Measurements from ENCODE around the gene NTSR1.

NTSR1 gene

GRCh38 chr20:62802026-62802712 is 93.5 kb downstream of the NTSR1 start:
- DNase-seq (ENCODE audit: low read depth in 3 of 3), result no peak

GRCh38 chr20:62804021-62804626 is 95.5 kb downstream of the NTSR1 start:
- no peak for DNase-seq (ENCODE audit: low read depth in 3 of 3)

- DNase-seq (ENCODE audit: low read depth in 3 of 3), result peak; percentile 36 to 66 (median 53)
Observed at GRCh38 chr20:62804627-62805154, 96.1 kb downstream of the NTSR1 start, which contains the start of gene OGFR. Gene OGFR, plus strand, starts transcription at chr20:62804835. Its CDS starts 25 bp downstream, at chr20:62804860.

- peak in 1 of 3 experiments; percentile 31 for DNase-seq (ENCODE audit: low read depth in 3 of 3)
Observed at GRCh38 chr20:62805155-62805710, 96.6 kb downstream of the NTSR1 start.

GRCh38 chr20:62805711-62806382 is 97.2 kb downstream of the NTSR1 start:
- DNase-seq (ENCODE audit: low read depth in 3 of 3), result no peak

GRCh38 chr20:62806383-62807050 is 97.9 kb downstream of the NTSR1 start:
- DNase-seq (ENCODE audit: low read depth in 3 of 3), result no peak

GRCh38 chr20:62807444-62808210 is 99.0 kb downstream of the NTSR1 start:
- DNase-seq (ENCODE audit: low read depth in 3 of 3), result no peak

- DNase-seq (ENCODE audit: low read depth in 3 of 3), result peak; percentile 49 to 70 (median 60)
Observed at GRCh38 chr20:62808211-62808865, 99.7 kb downstream of the NTSR1 start.

- no peak for DNase-seq (ENCODE audit: low read depth in 3 of 3)
Observed at GRCh38 chr20:62809530-62810428, 101.1 kb downstream of the NTSR1 start.

- no peak for DNase-seq (ENCODE audit: low read depth in 3 of 3)
Observed at GRCh38 chr20:62811320-62811719, 102.7 kb downstream of the NTSR1 start.

GRCh38 chr20:62811720-62812119 is 103.1 kb downstream of the NTSR1 start:
- DNase-seq (ENCODE audit: low read depth in 3 of 3), result no peak

Measured in stimulated activated CD4-positive, alpha-beta T cell treated with anti-CD3 and anti-CD28 coated beads, TNF-alpha, amount 100 ng/mL, for 24 hours (primary cell).